GM23248 (cell line): ENCODE data around the gene GAB2. TPM values are rescaled to one million over a fixed set of nuclear protein-coding genes. Genes with fewer than 3 reads are reported as not detected.

Source experiments
- DNase-seq: peaks from one replicate; pipeline ENCODE4 v3.0.0-alpha.2; 2015
- H2AFZ ChIP-seq: fragments of 200-600 bp; sonication (generic); 2 replicates; pipeline ENCODE4 v1.6.1; 2016; ENCODE audit warnings: antibody characterized with exemption
- H3F3A ChIP-seq: fragments of 200-600 bp; sonication (generic); 2 replicates; pipeline ENCODE4 v1.6.1; 2016; ENCODE audit warnings: mild to moderate bottlenecking, antibody characterized with exemption, mixed run types; ENCODE audit not compliant: insufficient read depth
- H3K27ac ChIP-seq: fragments of 200-600 bp; sonication (generic); 2 replicates; pipeline ENCODE4 v1.5.1; 2016; ENCODE audit warnings: mild to moderate bottlenecking
- H3K27me3 ChIP-seq: fragments of 200-600 bp; sonication (generic); replicated peaks from 2 replicates; pipeline ENCODE4 v1.6.1; 2016; ENCODE audit warnings: mild to moderate bottlenecking; ENCODE audit not compliant: insufficient read depth
- H3K36me3 ChIP-seq: fragments of 200-600 bp; sonication (generic); 2 replicates; pipeline ENCODE4 v1.6.1; 2016; ENCODE audit warnings: low read depth, mild to moderate bottlenecking
- H3K4me1 ChIP-seq: fragments of 200-600 bp; sonication (generic); 2 replicates; pipeline ENCODE4 v1.6.1; 2016; ENCODE audit warnings: mild to moderate bottlenecking; ENCODE audit not compliant: insufficient read depth
- H3K4me2 ChIP-seq: fragments of 200-600 bp; sonication (generic); one replicate; pipeline ENCODE4 v1.6.1; 2016; ENCODE audit warnings: mild to moderate bottlenecking; ENCODE audit not compliant: unreplicated experiment
- H3K4me3 ChIP-seq: fragments of 200-600 bp; sonication (generic); 2 replicates; pipeline ENCODE4 v1.5.1; 2016; ENCODE audit warnings: mild to moderate bottlenecking
- H3K79me2 ChIP-seq: fragments of 200-600 bp; sonication (generic); 2 replicates; pipeline ENCODE4 v1.6.1; 2016; ENCODE audit warnings: mild to moderate bottlenecking; ENCODE audit not compliant: insufficient read depth
- H3K9ac ChIP-seq: fragments of 200-600 bp; sonication (generic); 2 replicates; pipeline ENCODE4 v1.6.1; 2016; ENCODE audit warnings: mild to moderate bottlenecking
- H3K9me2 ChIP-seq: fragments of 200-600 bp; sonication (generic); 2 replicates; pipeline ENCODE4 v1.6.1; 2016; ENCODE audit warnings: mixed run types, mild to moderate bottlenecking, moderate library complexity; ENCODE audit not compliant: insufficient read depth
- H3K9me3 ChIP-seq: fragments of 200-600 bp; sonication (generic); one replicate; pipeline ENCODE4 v1.6.1; 2017; ENCODE audit warnings: low read depth
- H4K20me1 ChIP-seq: fragments of 200-600 bp; sonication (generic); 2 replicates; pipeline ENCODE4 v1.6.0; 2016; ENCODE audit not compliant: insufficient read depth
- EZH2 ChIP-seq: fragments of 200-600 bp; sonication (generic); IDR thresholded peaks from 2 replicates; pipeline ENCODE4 v1.6.1; 2018; ENCODE audit warnings: antibody characterized with exemption, mild to moderate bottlenecking; ENCODE audit not compliant: insufficient read depth, poor library complexity, severe bottlenecking
- EZH2phosphoT487 ChIP-seq: fragments of 200-600 bp; sonication (generic); IDR thresholded peaks from 2 replicates; pipeline ENCODE4 v1.6.1; 2018; ENCODE audit warnings: antibody characterized with exemption, moderate library complexity, mild to moderate bottlenecking, low read depth; ENCODE audit not compliant: insufficient read depth
- WGBS, 2 experiments: methylation state at CpG; one replicate each; pipeline ENCODE4 v1.1.6; 2015 to 2017; ENCODE audit warnings: low lambda C conversion rate in 2 of 2, low coverage in 1 of 2; ENCODE audit errors: missing lambda C conversion rate in 2 of 2; 5-methylcytosine and 5-hydroxymethylcytosine counted together
- in situ Hi-C: fragments of 300-500 bp; cut with MboI; formaldehyde crosslinking; loops from 2 replicates; pipeline ENCODE4 v1.15.0; 2020
- polyA plus RNA-seq: library from polyadenylated mRNA; unstranded; fragments of >200 nt; fragmentation: Nextera tagmentation; extraction: Ambion mirVana; gene quantifications from 2 replicates; pipeline ENCODE4 v1.2.1, GENCODE V29; 2016
- total RNA-seq: library from RNA; depleted of rRNA; stranded (reverse); fragments of >200 nt; shearing (Covaris generic); gene quantifications from 2 replicates; pipeline ENCODE4 v1.2.3, GENCODE V29; 2014

GAB2 gene
- total and polyA plus RNA-seq, 2 experiments from 2014 or later: 1.8 to 12.2 TPM

- Histone ChIP-seq H3K27ac (no peak overlapping the region), H2AFZ (no peak overlapping the region), H3K9me3 (no peaks in the 10 kb centered on the region), H3K4me3 (no peak overlapping the region), H3K4me2 (no peak overlapping the region), H3F3A (peaks cover 14% of the 10 kb centered on the region; the same call in 1 of the 2 replicates), H3K4me1 (peaks cover 31% of the 10 kb centered on the region), H3K9me2 (no peaks in the 10 kb centered on the region), H3K79me2 (peaks cover 11% of the 10 kb centered on the region; the same call in 1 of the 2 replicates), H3K36me3 (no peaks in the 10 kb centered on the region), H3K9ac (no peak overlapping the region), H4K20me1 (no peaks in the 10 kb centered on the region), H3K27me3 (no peaks in the 10 kb centered on the region)
- TF ChIP-seq EZH2phosphoT487 (no peak), EZH2 (no peak)
- in situ Hi-C loops: no loop called here
- no peak for DNase-seq
Observed at GRCh38 chr11:78347956-78348355, 69.7 kb downstream of the GAB2 start.

- H3F3A ChIP-seq: peaks cover 14% of the 10 kb centered on the region; the same call in 1 of the 2 replicates
- no peaks in the 10 kb centered on the region for H3K27me3 ChIP-seq
- no peak overlapping the region for H3K9ac ChIP-seq
- no peak overlapping the region for H3K4me3 ChIP-seq
- in situ Hi-C loops: no loop called here
- H3K4me1 ChIP-seq: peaks cover 31% of the 10 kb centered on the region
- H3K27ac ChIP-seq: no peak overlapping the region
- no peaks in the 10 kb centered on the region for H3K9me3 ChIP-seq
- H3K36me3 ChIP-seq: no peaks in the 10 kb centered on the region
- peaks cover 11% of the 10 kb centered on the region for H3K79me2 ChIP-seq
- peak; percentile 26 for DNase-seq
- H3K4me2 ChIP-seq: no peak overlapping the region
- 0 to 6% methylated on average over 1 of the region's 1 CpG for WGBS, 2 experiments
- H3K9me2 ChIP-seq: no peaks in the 10 kb centered on the region
- H4K20me1 ChIP-seq: no peaks in the 10 kb centered on the region
- TF ChIP-seq EZH2 (no peak), EZH2phosphoT487 (no peak)
- no peak overlapping the region for H2AFZ ChIP-seq
Observed at GRCh38 chr11:78346799-78347198, 70.8 kb downstream of the GAB2 start.

- TF ChIP-seq EZH2phosphoT487: no peak
- peaks cover 23% of the 10 kb centered on the region for H3K4me1 ChIP-seq
- no peak overlapping the region for H2AFZ ChIP-seq
- in situ Hi-C loops: no loop called here
- no peaks in the 10 kb centered on the region for H3K27me3 ChIP-seq
- H3K9me2 ChIP-seq: no peaks in the 10 kb centered on the region
- no peaks in the 10 kb centered on the region for H3K9me3 ChIP-seq
- no peak overlapping the region for H3K4me2 ChIP-seq
- H3F3A ChIP-seq: peaks cover 10% of the 10 kb centered on the region; the same call in 1 of the 2 replicates
- no peak for DNase-seq
- H3K79me2 ChIP-seq: peaks cover 11% of the 10 kb centered on the region
- H3K27ac ChIP-seq: no peak overlapping the region
- H4K20me1 ChIP-seq: no peaks in the 10 kb centered on the region
- H3K36me3 ChIP-seq: no peaks in the 10 kb centered on the region
- 57 to 68% methylated on average over 3 of the region's 3 CpGs for WGBS, 2 experiments
- no peak overlapping the region for H3K9ac ChIP-seq
- H3K4me3 ChIP-seq: no peak overlapping the region
Observed at GRCh38 chr11:78345450-78345849, 72.2 kb downstream of the GAB2 start.

- no peak overlapping the region for H2AFZ ChIP-seq
- H3K4me3 ChIP-seq: no peak overlapping the region
- 0 out of 2 replicates have a peak, but pooled peaks cover 8% of the 10 kb centered on the region for H3F3A ChIP-seq
- H3K4me1 ChIP-seq: peaks cover 15% of the 10 kb centered on the region
- H3K9me3 ChIP-seq: no peaks in the 10 kb centered on the region
- H3K9ac ChIP-seq: no peak overlapping the region
- H3K36me3 ChIP-seq: no peaks in the 10 kb centered on the region
- H3K27ac ChIP-seq: no peak overlapping the region
- no peaks in the 10 kb centered on the region for H3K27me3 ChIP-seq
- in situ Hi-C loops: no loop called here
- H3K79me2 ChIP-seq: peaks cover 11% of the 10 kb centered on the region
- H3K4me2 ChIP-seq: no peak overlapping the region
- no peak for DNase-seq
- no peaks in the 10 kb centered on the region for H4K20me1 ChIP-seq
- H3K9me2 ChIP-seq: no peaks in the 10 kb centered on the region
- WGBS, 2 experiments: 95 to 100% methylated on average over 2 of the region's 2 CpGs
- no peak for TF ChIP-seq EZH2phosphoT487
- no peak for TF ChIP-seq EZH2
Observed at GRCh38 chr11:78344676-78345075, 72.9 kb downstream of the GAB2 start.

- H3K36me3 ChIP-seq: no peaks in the 10 kb centered on the region
Observed at GRCh38 chr11:78344094-78344493, 73.5 kb downstream of the GAB2 start.

More at GRCh38 chr11:78344094-78344493, 73.5 kb downstream of the GAB2 start:
- Histone ChIP-seq H3F3A (0 out of 2 replicates have a peak, but pooled peaks cover 5% of the 10 kb centered on the region), H2AFZ (no peak overlapping the region), H3K27ac (no peak overlapping the region), H3K4me2 (no peak overlapping the region), H3K9ac (no peak overlapping the region), H3K27me3 (no peaks in the 10 kb centered on the region), H3K9me2 (no peaks in the 10 kb centered on the region), H3K4me3 (no peak overlapping the region), H3K9me3 (no peaks in the 10 kb centered on the region), H3K79me2 (peaks cover 11% of the 10 kb centered on the region), H3K4me1 (peaks cover 9% of the 10 kb centered on the region), H4K20me1 (no peaks in the 10 kb centered on the region)
- peak; percentile 17 for DNase-seq
- in situ Hi-C loops: no loop called here
- 94 to 100% methylated on average over 1 of the region's 1 CpG for WGBS, 2 experiments
- TF ChIP-seq EZH2phosphoT487: no peak
- no peak for TF ChIP-seq EZH2
